ENCODE measurements around the gene STS.

Gene STS

GRCh38 chrX:7119950-7120877 is 27.3 kb upstream of the STS start:
- no peaks in the 10 kb centered on the region for H3K9me3 Mint-ChIP-seq
- peaks cover 12% of the 10 kb centered on the region for H3K36me3 Mint-ChIP-seq
- CTCF ChIA-PET: no interaction called here
- no peak overlapping the region for H3K4me3 Mint-ChIP-seq
- no peaks in the 10 kb centered on the region for H3K27me3 Mint-ChIP-seq
- DNase-seq: no peak
- peaks cover 9% of the 10 kb centered on the region for H3K4me1 Mint-ChIP-seq
- no peak overlapping the region for H3K27ac Mint-ChIP-seq

DNA sequence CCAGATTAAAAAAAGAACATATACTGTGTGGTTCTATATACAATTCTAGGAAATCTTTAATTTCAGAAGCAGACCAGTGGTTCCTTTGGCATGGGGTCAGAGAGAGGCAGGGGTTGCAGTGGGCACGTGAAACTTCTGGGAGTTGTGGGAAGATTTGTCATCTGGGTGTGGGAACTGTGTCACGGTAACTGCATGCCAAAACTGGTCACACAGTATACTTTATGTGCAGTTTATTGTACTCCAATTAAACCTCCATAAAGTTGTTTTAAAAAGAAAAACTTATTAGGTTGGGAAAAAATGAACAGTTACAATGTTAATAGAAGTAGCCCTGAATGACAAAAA is 26.7 kb upstream of the STS start:
- CTCF ChIA-PET: no interaction called here
- peaks cover 9% of the 10 kb centered on the region for H3K4me1 Mint-ChIP-seq
- DNase-seq: no peak
- no peak overlapping the region for H3K27ac Mint-ChIP-seq
- no peaks in the 10 kb centered on the region for H3K9me3 Mint-ChIP-seq
- H3K27me3 Mint-ChIP-seq: no peaks in the 10 kb centered on the region
- peaks cover 12% of the 10 kb centered on the region for H3K36me3 Mint-ChIP-seq
- H3K4me3 Mint-ChIP-seq: no peak overlapping the region

DNA sequence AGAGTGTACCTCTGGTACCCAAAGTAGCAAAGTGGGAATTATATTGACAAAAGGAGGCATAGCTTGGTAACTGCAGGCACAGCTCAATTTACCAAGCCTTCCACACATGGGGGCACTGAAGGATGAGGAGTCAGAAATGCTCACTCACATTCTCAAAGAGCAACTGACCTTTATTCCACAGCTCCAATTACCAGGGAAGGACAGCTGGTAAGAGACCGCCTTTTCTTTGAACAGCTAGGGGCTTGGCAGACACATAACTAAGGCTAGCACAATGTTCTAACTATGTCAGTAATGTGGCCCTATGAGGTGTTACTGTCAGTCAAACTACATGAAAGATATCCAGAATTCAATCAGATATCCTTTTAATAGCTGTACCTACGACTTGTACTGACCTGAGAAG is 20.5 kb upstream of the STS start:
- no peaks in the 10 kb centered on the region for H3K27me3 Mint-ChIP-seq
- H3K4me3 Mint-ChIP-seq: no peak overlapping the region
- no peak overlapping the region for H3K27ac Mint-ChIP-seq
- H3K4me1 Mint-ChIP-seq: peaks cover 4% of the 10 kb centered on the region
- no peak for DNase-seq
- CTCF ChIA-PET: no interaction called here
- no peaks in the 10 kb centered on the region for H3K9me3 Mint-ChIP-seq
- peaks cover 12% of the 10 kb centered on the region for H3K36me3 Mint-ChIP-seq

DNA sequence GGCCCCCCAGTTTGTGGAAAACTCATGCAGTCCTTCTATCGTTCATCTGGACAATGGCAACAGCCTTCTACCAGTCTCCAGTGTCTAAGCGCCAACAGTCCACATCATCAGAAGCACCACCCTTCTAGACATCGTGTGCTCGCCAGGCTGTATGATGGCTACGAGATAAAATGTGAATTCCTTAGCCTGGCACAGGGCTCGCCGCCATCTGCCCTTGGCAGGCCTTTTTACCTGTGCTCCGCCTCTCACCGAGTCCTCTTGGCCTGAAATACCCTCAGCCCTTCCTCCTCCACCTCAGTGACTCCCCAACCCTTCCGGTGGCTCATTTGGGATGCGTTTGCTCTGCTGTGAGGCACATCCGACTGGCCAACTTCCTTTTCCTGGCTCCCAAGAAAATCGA is 15.9 kb upstream of the STS start:
- no peaks in the 10 kb centered on the region for H3K9me3 Mint-ChIP-seq
- no peak for DNase-seq
- peaks cover 5% of the 10 kb centered on the region for H3K36me3 Mint-ChIP-seq
- H3K27ac Mint-ChIP-seq: no peak overlapping the region
- no peaks in the 10 kb centered on the region for H3K27me3 Mint-ChIP-seq
- H3K4me1 Mint-ChIP-seq: peaks cover 19% of the 10 kb centered on the region
- no peak overlapping the region for H3K4me3 Mint-ChIP-seq
- CTCF ChIA-PET: no interaction called here

DNA sequence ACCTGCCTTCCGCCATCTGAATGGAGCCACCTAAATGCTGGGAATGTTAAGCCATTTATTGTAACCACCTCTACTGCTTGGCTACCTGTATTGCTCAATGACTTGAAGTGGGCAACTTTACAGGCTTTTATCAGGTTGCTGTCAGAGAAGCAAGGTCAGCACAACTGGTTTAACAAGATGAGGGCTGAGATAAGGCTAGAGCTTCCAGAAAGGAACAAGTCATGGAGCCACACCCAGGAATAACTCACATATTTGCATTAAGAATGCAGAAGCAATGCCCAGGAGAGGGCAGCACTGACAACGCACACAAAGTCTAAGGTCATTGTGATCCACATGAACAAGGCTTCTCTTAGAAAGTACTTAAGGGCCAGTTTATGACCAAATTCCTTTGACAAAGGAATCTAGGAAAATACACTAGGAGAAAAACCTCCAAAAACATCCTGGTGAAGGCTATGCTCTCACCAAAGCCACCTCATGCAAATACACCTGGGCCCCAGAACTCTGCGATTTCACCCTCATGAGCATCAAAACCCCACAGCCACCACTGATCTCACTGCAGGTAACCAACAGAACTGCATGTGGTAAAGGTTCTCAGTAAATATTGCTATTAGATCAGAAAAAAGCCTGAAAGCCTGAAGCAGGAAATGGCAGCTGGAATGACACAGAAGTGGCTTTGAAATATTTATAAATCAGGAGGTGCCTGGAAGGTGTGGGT is 15.0 kb upstream of the STS start:
- peak; percentile 31 for DNase-seq
- CTCF ChIA-PET: interaction anchor here (1.4 kb wide), 1 partner anchor 58 kb away, joined by 4 read pairs; no protein-coding TSS in a partner anchor

DNA sequence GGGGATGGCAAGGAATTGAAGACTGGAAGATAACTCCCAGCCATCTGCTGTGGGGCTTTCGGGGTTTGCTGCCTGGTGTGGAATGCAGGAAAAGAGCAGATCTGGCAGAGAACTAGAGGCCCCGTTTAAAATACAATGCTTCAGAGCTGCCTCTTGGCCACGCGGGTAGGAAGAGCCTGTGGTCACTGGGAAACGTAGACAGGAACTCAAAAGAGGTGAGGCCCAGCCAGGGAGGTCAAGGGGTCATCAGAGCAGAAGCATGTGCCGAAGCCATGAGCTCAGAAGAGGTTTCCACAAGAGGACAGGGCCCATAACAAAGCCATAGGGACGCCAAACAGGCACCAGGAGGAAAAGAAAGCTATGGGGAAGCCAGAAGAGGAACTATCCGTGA is 14.5 kb upstream of the STS start:
- peak overlapping the region; percentile 73 for H3K27ac Mint-ChIP-seq
- peaks cover 5% of the 10 kb centered on the region for H3K36me3 Mint-ChIP-seq
- H3K4me1 Mint-ChIP-seq: peaks cover 19% of the 10 kb centered on the region
- H3K4me3 Mint-ChIP-seq: no peak overlapping the region
- CTCF ChIA-PET: interaction anchor here (1.4 kb wide), 1 partner anchor 59 kb away, joined by 4 read pairs; no protein-coding TSS in a partner anchor
- no peaks in the 10 kb centered on the region for H3K9me3 Mint-ChIP-seq
- H3K27me3 Mint-ChIP-seq: no peaks in the 10 kb centered on the region
- no peak for DNase-seq

More for the DNA sequence above, 15.0 kb upstream of the STS start:
- Mint-ChIP-seq H3K9me3 (no peaks in the 10 kb centered on the region), H3K4me3 (no peak overlapping the region), H3K27ac (peak overlapping the region; percentile 73), H3K27me3 (no peaks in the 10 kb centered on the region), H3K4me1 (peaks cover 19% of the 10 kb centered on the region), H3K36me3 (peaks cover 5% of the 10 kb centered on the region)

DNA sequence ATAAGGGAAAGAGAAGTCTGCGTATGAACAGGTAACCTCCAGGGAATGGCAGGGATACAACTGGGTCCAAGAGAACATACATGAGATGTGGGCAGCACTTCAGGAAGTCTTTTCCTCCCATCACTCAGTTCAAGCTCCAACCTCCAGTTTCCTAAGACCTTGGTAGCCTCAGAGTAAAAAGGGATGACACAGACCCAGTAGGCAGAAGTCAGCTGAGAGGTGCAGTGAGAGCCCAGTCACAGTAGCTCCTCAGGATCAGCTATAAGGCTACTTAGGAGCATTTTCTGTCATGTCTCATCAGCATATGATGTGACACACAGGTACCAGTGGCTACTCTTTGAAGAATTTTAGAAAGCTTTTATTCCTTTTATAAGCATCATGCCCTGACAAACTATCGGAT is 12.5 kb upstream of the STS start:
- CTCF ChIA-PET: no interaction called here
- DNase-seq: no peak
- Mint-ChIP-seq H3K4me1 (peaks cover 19% of the 10 kb centered on the region), H3K4me3 (no peak overlapping the region), H3K9me3 (no peaks in the 10 kb centered on the region), H3K27me3 (no peaks in the 10 kb centered on the region), H3K27ac (no peak overlapping the region), H3K36me3 (peaks cover 8% of the 10 kb centered on the region)

GRCh38 chrX:7139202-7140081 is 8.1 kb upstream of the STS start:
- H3K4me1 Mint-ChIP-seq: peaks cover 4% of the 10 kb centered on the region
- CTCF ChIA-PET: no interaction called here
- peaks cover 4% of the 10 kb centered on the region for H3K36me3 Mint-ChIP-seq
- H3K27me3 Mint-ChIP-seq: no peaks in the 10 kb centered on the region
- H3K9me3 Mint-ChIP-seq: no peaks in the 10 kb centered on the region
- H3K27ac Mint-ChIP-seq: no peak overlapping the region
- H3K4me3 Mint-ChIP-seq: no peak overlapping the region
- DNase-seq: no peak

- no peak overlapping the region for H3K4me3 Mint-ChIP-seq
- peaks cover 4% of the 10 kb centered on the region for H3K36me3 Mint-ChIP-seq
- no peak overlapping the region for H3K27ac Mint-ChIP-seq
- no peak for DNase-seq
- H3K27me3 Mint-ChIP-seq: no peaks in the 10 kb centered on the region
- CTCF ChIA-PET: no interaction called here
- H3K4me1 Mint-ChIP-seq: peaks cover 22% of the 10 kb centered on the region
- H3K9me3 Mint-ChIP-seq: no peaks in the 10 kb centered on the region
Measured at GRCh38 chrX:7143076-7143475, 4.4 kb upstream of the STS start.

GRCh38 chrX:7143941-7144525 is 3.5 kb upstream of the STS start:
- H3K4me3 Mint-ChIP-seq: no peak overlapping the region
- CTCF ChIA-PET: no interaction called here
- no peak overlapping the region for H3K27ac Mint-ChIP-seq
- peaks cover 24% of the 10 kb centered on the region for H3K4me1 Mint-ChIP-seq
- H3K9me3 Mint-ChIP-seq: no peaks in the 10 kb centered on the region
- H3K27me3 Mint-ChIP-seq: no peaks in the 10 kb centered on the region
- peaks cover under 1% of the 10 kb centered on the region for H3K36me3 Mint-ChIP-seq
- no peak for DNase-seq

- Mint-ChIP-seq H3K36me3 (no peaks in the 10 kb centered on the region), H3K4me1 (peaks cover 24% of the 10 kb centered on the region), H3K27me3 (no peaks in the 10 kb centered on the region), H3K4me3 (no peak overlapping the region), H3K9me3 (no peaks in the 10 kb centered on the region), H3K27ac (no peak overlapping the region)
- CTCF ChIA-PET: no interaction called here
- DNase-seq: no peak
Measured at GRCh38 chrX:7145454-7145853, 2.1 kb upstream of the STS start.

GRCh38 chrX:7146020-7146702 is 1.4 kb upstream of the STS start:
- no peaks in the 10 kb centered on the region for H3K36me3 Mint-ChIP-seq
- H3K27ac Mint-ChIP-seq: no peak overlapping the region
- H3K4me1 Mint-ChIP-seq: peaks cover 24% of the 10 kb centered on the region
- no peaks in the 10 kb centered on the region for H3K9me3 Mint-ChIP-seq
- H3K27me3 Mint-ChIP-seq: no peaks in the 10 kb centered on the region
- no peak overlapping the region for H3K4me3 Mint-ChIP-seq
- CTCF ChIA-PET: interaction anchor here (1.2 kb wide), 1 partner anchor 20 kb away, joined by 3 read pairs; no protein-coding TSS in a partner anchor
- DNase-seq: no peak

DNA sequence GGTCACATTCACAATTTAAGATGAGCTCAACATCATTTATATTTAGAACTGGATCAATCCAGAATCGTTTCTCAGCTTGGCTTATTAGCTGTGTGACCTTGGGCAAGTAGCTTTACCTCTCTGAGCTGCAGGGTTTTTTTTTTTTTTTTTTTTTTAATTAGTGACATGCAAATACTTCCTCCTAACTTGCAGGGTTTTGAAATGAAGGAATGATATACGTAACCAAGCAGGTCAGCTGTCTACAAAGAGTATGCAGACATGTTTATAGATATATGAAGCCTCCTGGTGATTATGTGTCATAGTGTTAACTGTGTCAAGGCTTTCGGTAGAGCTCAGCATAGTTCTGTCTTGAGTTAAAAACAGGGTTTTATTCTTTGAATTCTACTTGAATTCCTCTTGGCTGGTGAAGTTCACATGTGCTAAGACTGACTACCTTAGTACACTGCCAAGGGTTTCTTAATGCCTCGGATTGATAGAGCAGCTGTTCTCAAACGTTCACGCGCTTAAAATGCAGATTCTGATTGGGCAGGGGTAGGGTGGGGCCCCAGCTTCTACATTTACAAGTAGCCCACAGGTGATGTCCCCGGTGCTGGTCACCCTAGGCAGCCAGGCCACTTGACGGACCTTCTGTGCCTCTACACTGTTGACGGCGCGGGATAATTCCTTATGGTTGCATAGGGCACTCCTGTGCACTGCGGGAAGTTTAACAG is 654 bp upstream of the STS start:
- Mint-ChIP-seq H3K4me1 (peaks cover 24% of the 10 kb centered on the region), H3K27me3 (no peaks in the 10 kb centered on the region), H3K9me3 (no peaks in the 10 kb centered on the region), H3K27ac (peak overlapping the region; percentile 86), H3K4me3 (peak overlapping the region; percentile 77), H3K36me3 (no peaks in the 10 kb centered on the region)
- DNase-seq: no peak
- CTCF ChIA-PET: interaction anchor here (1.2 kb wide), 1 partner anchor 21 kb away, joined by 3 read pairs; no protein-coding TSS in a partner anchor
